ENCODE measurements around the gene SEMA4G. TPM values are rescaled to one million over a fixed set of nuclear protein-coding genes. Genes with fewer than 3 reads are reported as not detected.
A peak's percentile ranks its signal among the peaks of the same experiment; 100 is the strongest.

The SEMA4G gene
- total and polyA plus RNA-seq, 2 of the 13 experiments (the other 11 are each of a cell fraction or from before 2014, with no cell fraction given) = 46.2 to 207 TPM

DNA sequence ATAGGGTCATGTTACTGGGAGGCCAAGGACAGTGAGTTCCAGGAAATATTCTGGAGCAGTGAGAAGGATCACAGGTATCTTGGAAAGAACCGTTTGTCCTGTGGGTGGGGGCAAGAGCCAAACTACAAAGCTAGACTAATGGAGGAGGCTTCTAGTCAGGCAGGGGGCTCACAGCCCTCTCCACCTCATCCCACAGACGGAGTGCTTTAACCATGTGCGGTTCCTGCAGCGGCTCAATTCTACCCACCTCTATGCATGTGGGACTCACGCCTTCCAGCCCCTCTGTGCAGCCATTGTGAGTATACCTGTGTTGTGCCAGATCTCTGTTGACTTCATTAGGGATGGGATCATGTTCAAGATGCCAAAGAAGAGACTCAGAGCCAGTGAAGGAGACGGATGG is 8.1 kb downstream of the SEMA4G start:
- FAIRE-seq = no peak
- Histone ChIP-seq H4K20me1 (ENCODE audit: insufficient read depth, low read length) (no peaks in the 10 kb centered on the region), H3K79me2 (ENCODE audit: insufficient read depth, low read length) (peaks cover 19% of the 10 kb centered on the region), H3K9ac (ENCODE audit: insufficient read depth, low read depth, low read length) (no peak overlapping the region), H3K27me3 (ENCODE audit: control insufficient read depth in 1 of 2, insufficient read depth in 2 of 2, low read length in 2 of 2) (no peaks in the 10 kb centered on the region), H3K4me3 (replicated peaks in 1 of 3; ENCODE audit: insufficient read depth in 1 of 3, low read depth in 2 of 3, low read length in 3 of 3) (no peak overlapping the region), H2AFZ (ENCODE audit: low read length) (no peak overlapping the region), H3K4me2 (ENCODE audit: low read depth, low read length) (no peak overlapping the region), H3K27ac (ENCODE audit: extremely low read length, insufficient read depth, low read length) (no peak overlapping the region), H3K36me3 (replicated peaks in 1 of 2; ENCODE audit: control insufficient read depth in 1 of 2, insufficient read depth in 2 of 2, low read length in 2 of 2) (peaks cover 41 to 84% of the 10 kb centered on the region in 2 experiments), H3K9me3 (ENCODE audit: low read length) (no peaks in the 10 kb centered on the region), H3K4me1 (ENCODE audit: insufficient read depth, low read length) (peaks cover 31% of the 10 kb centered on the region)
- in situ Hi-C loops (cut with HindIII; ENCODE audit: extremely low pct_ligation_motif_present, low pct_unique_long_range_greater_than_20kb) (no loop called here), intact Hi-C loops (cut with micrococcal nuclease; ENCODE audit: unreplicated experiment) (no loop called here)
- no peak for TF ChIP-seq ZNF383 (CRISPR knock-in tag; IDR thresholded peaks at IDR 0.05; ENCODE audit: borderline replicate concordance)
- no peak for TF ChIP-seq SMARCE1 (IDR thresholded peaks at IDR 0.05; ENCODE audit: borderline replicate concordance)
- peak; percentile 41; the same call in 1 of the 2 replicates for TF ChIP-seq RBFOX2 (IDR thresholded peaks at IDR 0.05; ENCODE audit: low read depth, low read length)
- TF ChIP-seq PHF20 (CRISPR knock-in tag; IDR thresholded peaks at IDR 0.05) = no peak
- peak; percentile 7; the same call in 1 of the 2 replicates for TF ChIP-seq POLR2AphosphoS5 (IDR thresholded peaks at IDR 0.05; ENCODE audit: low read depth, low read length)
- no peak for TF ChIP-seq JUND (CRISPR knock-in tag; IDR thresholded peaks at IDR 0.05)
- no peak for TF ChIP-seq KAT8 (CRISPR knock-in tag; IDR thresholded peaks at IDR 0.05)
- no peak for TF ChIP-seq ZC3H4 (CRISPR knock-in tag; IDR thresholded peaks at IDR 0.05; ENCODE audit: borderline replicate concordance)
- TF ChIP-seq, protein P1, sequence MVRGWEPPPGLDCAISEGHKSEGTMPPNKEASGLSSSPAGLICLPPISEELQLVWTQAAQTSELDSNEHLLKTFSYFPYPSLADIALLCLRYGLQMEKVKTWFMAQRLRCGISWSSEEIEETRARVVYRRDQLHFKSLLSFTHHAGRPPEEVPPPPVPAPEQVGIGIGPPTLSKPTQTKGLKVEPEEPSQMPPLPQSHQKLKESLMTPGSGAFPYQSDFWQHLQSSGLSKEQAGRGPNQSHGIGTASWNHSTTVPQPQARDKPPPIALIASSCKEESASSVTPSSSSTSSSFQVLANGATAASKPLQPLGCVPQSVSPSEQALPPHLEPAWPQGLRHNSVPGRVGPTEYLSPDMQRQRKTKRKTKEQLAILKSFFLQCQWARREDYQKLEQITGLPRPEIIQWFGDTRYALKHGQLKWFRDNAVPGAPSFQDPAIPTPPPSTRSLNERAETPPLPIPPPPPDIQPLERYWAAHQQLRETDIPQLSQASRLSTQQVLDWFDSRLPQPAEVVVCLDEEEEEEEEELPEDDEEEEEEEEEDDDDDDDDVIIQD (CRISPR knock-in tag; IDR thresholded peaks at IDR 0.05; ENCODE audit: low read depth) = no peak
- TF ChIP-seq, protein P2, sequence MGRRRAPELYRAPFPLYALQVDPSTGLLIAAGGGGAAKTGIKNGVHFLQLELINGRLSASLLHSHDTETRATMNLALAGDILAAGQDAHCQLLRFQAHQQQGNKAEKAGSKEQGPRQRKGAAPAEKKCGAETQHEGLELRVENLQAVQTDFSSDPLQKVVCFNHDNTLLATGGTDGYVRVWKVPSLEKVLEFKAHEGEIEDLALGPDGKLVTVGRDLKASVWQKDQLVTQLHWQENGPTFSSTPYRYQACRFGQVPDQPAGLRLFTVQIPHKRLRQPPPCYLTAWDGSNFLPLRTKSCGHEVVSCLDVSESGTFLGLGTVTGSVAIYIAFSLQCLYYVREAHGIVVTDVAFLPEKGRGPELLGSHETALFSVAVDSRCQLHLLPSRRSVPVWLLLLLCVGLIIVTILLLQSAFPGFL (CRISPR knock-in tag; IDR thresholded peaks at IDR 0.05) = no peak
- TF ChIP-seq RFX1 (IDR thresholded peaks at IDR 0.05) = no peak
- TF ChIP-seq, protein P3, sequence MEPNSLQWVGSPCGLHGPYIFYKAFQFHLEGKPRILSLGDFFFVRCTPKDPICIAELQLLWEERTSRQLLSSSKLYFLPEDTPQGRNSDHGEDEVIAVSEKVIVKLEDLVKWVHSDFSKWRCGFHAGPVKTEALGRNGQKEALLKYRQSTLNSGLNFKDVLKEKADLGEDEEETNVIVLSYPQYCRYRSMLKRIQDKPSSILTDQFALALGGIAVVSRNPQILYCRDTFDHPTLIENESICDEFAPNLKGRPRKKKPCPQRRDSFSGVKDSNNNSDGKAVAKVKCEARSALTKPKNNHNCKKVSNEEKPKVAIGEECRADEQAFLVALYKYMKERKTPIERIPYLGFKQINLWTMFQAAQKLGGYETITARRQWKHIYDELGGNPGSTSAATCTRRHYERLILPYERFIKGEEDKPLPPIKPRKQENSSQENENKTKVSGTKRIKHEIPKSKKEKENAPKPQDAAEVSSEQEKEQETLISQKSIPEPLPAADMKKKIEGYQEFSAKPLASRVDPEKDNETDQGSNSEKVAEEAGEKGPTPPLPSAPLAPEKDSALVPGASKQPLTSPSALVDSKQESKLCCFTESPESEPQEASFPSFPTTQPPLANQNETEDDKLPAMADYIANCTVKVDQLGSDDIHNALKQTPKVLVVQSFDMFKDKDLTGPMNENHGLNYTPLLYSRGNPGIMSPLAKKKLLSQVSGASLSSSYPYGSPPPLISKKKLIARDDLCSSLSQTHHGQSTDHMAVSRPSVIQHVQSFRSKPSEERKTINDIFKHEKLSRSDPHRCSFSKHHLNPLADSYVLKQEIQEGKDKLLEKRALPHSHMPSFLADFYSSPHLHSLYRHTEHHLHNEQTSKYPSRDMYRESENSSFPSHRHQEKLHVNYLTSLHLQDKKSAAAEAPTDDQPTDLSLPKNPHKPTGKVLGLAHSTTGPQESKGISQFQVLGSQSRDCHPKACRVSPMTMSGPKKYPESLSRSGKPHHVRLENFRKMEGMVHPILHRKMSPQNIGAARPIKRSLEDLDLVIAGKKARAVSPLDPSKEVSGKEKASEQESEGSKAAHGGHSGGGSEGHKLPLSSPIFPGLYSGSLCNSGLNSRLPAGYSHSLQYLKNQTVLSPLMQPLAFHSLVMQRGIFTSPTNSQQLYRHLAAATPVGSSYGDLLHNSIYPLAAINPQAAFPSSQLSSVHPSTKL (CRISPR knock-in tag; IDR thresholded peaks at IDR 0.05) = no peak
- no peak for TF ChIP-seq MTA1 (CRISPR knock-in tag; IDR thresholded peaks at IDR 0.05; ENCODE audit: borderline replicate concordance)
- WGBS (ENCODE audit: low lambda C conversion rate) = 100% methylated on average over 4 of the region's 6 CpGs
- ChIA-PET POLR2A (interaction anchor here (1.0 to 1.9 kb wide), 2 partner anchors 8 to 19 kb away, joined by 3 to 8 read pairs; no protein-coding TSS in a partner anchor), CTCF (ENCODE audit: low intra/inter-chr PET ratio, low total read pairs) (no interaction called here)
- no peak for DNase-seq (ENCODE audit: low spot score)
- no peak for ATAC-seq
- BruUV-seq (replicated peaks) = no TSS peak
